ENCODE data around the gene CALR. TPM values are rescaled to one million over a fixed set of nuclear protein-coding genes. Genes with fewer than 3 reads are reported as not detected.
A peak's percentile ranks its signal among the peaks of the same experiment; 100 is the strongest.

CALR gene
- total RNA-seq, 1 donor from 2014 or later = 378 TPM

DNA sequence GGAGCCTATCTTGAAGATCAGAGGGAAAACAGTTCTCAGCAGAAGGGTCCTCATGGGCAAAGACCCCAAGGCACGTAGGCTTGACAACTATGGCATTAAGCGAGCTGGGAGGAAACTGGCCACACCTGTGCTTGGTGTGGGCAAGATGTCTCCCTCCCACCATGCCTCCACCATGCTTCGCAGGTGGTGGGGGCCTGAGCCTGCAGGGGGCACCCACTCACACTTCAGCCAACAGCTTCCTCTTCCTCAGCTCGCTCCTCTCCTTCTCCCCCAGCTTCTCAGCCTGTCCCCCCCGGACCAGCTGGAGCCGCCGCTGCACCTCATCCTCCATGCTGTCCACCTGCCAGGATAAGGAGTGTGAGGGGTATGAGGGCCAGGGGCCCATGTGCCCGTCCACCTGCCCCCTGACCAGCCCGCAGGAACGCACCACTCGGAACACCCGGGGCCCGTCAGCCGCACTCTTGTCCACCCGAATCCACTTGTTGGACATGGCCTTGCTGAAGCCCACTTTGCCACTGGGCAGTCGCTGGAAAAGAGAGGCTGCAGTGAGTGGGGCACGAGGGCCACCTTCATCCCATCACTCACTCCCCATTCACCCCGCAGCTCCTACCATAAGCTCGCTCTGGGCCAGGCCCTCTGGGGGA is 8.3 kb upstream of the CALR start:
- ATAC-seq (ENCODE audit: poor library complexity) (no peak), DNase-seq (no peak)
- intact Hi-C loops (cut with DNase I) = no loop called here

DNA sequence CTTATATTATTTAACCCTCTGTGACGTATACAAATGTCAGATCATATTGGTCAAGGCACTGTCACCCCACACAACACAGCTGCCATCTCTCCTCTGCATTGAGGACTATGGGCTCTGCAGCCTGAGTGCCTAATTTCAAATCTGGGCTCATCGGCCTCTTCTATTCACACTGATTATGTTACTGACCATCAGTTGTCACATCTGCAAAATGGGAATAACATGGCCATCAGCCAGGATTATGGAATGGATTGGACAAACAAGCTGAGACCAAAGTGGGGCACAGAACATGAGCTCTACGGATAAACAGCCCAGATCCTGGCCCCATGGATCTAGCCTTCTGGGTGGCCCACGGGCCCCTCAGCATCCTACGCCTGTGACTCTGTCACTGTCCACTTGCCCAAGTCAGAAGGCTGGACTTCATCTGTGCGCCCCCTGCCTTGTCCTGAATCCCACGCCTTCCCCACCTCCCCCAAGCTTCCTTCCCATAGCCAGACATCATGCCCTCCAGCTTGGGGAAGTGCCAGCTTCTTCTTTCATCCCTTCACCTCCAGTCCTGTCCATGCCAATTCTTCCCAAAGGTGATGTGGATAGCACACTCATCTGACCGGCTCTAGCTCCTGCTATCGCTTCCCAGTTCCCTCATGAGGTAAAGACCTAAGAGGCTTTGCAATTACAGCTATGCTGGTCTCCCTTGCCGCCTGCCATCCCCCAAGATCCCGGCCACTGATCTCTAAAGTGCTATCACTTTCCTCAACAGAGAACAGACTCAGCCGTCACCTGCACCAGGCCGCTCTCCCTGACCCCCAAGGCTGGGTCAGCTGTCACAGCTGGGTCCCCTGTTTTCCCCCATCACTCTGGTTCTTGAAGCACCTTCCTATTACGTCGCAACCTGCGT is 5.8 kb upstream of the CALR start:
- intact Hi-C loops (cut with DNase I) = no loop called here
- DNase-seq (no peak), ATAC-seq (ENCODE audit: poor library complexity) (no peak)

DNA sequence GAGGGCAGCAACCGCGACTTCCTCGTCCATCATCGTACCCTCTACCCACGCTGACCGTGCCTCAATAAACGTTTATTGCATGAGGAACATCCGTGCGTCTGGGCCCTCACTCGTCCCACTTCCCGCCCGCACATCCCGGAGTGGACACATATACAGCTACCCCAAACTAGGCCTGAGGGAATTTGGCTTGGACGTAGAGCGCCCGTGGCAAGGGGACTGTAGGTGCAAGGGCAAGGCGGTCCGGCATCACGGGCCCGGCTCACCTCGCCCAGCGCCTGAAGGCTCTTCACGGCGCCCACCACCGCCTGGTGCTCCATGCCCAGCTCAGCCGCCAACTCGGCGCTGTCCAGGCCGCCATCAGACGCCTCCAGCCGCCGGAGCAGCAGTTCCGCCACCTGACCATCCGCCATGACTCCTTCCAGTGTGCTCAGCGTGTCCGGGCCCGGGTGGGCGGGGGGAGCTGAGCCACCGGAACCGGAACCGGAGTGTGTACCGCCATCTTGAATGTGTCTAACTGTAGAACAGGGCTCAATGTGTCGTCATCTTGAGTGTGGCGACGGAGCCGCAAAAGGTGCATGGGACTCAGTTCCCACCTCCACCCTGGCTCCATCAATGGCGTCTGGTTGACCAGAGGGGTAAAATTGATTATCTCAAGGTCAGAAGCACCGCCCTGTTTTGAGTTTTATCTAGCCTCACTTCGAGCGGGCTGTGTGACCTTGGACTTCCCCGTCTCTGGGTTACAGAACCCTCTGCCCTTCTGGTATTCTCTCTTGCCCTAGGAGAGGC is 4.9 kb upstream of the CALR start, which contains the start of gene FARSA:
Gene FARSA (minus strand): TSS at position 425 of the 786 bp plus-strand sequence. CDS start 15 bp downstream, at position 410.
- DNase-seq = peak; percentile 94
- peak; percentile 85 for ATAC-seq (ENCODE audit: poor library complexity)
- intact Hi-C loops (cut with DNase I) = no loop called here

DNA sequence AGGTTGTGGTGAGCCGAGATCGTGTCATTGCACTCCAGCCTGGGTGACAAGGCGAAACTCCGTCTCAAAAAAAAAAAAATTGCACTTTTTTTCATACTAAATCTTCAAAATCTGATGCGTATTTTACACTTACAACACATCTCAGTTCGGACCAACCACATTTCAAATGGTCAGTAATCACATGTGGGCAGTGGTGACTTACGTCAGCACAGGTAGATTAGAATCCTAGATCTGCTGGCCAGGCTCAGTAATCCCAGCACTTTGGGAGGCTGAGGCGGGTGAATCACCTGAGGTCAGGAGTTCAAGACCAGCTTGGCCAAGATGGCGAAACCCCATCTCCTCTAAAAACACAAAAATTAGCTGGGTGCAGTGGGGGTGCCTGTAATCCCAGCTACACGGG is 3.3 kb upstream of the CALR start:
- intact Hi-C loops (cut with DNase I) = no loop called here
- DNase-seq (no peak), ATAC-seq (ENCODE audit: poor library complexity) (no peak)

DNA sequence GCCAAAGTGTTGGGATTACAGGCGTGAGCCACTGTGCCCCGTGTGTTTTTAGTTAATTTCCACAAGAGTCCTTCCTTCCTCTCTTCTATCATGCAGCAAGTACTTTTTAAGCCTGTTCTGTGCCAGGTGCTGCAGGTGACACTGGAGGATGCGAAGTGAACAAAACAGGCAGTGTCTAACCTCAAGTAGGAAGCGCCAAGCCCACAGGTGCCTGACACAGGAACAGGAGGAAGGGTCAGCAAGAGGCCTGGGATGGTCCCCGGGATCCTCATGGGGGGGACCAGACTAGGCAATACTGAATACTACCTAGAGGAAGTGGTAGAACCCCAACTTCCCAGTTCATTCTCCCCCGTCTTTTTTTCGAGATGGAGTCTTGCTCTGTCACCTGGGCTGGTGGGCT is 1.8 kb upstream of the CALR start:
- no peak for DNase-seq
- intact Hi-C loops (cut with DNase I) = no loop called here
- no peak for ATAC-seq (ENCODE audit: poor library complexity)

DNA sequence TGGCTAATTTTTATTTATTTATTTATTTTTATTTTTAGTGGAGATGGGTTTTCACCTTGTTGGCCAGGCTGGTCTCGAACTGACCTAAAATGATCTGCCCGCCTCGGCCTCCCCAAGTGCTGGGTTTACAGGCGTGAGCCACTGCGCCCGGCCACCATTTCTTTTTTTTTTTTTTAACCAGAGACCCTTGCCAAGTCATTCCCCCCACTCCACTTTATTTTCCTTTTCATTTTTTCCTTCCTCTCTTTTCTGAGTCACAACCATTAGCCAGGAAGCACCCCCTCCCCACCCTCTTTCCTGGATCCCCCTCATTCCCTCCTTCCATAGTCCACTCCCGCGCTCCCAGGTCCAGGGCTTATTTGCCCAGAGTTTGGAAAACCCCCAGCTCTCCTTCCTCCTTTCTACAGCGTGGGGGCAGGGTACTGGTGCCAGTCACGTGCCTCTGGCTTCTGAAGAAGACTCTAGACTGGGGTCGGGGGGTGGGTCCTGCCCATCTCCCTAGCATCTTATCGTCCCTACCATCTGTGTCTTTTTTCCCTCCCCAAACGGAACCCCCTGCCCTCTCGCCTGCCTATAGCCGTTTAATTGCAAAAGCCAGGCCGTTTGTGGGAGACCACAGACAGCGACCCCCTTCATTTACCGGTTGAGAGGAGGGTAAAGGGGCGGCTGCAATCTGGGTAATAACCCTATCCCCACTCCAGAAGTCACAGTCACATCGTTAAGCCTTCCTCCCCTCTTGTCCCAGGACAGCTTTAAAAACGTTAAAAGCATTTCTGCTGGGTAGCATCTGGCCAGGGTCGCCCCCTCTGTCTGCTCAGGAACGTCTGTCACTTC is 1.1 kb upstream of the CALR start:
- ATAC-seq (ENCODE audit: poor library complexity) (no peak), DNase-seq (no peak)
- intact Hi-C loops (cut with DNase I) = no loop called here

DNA sequence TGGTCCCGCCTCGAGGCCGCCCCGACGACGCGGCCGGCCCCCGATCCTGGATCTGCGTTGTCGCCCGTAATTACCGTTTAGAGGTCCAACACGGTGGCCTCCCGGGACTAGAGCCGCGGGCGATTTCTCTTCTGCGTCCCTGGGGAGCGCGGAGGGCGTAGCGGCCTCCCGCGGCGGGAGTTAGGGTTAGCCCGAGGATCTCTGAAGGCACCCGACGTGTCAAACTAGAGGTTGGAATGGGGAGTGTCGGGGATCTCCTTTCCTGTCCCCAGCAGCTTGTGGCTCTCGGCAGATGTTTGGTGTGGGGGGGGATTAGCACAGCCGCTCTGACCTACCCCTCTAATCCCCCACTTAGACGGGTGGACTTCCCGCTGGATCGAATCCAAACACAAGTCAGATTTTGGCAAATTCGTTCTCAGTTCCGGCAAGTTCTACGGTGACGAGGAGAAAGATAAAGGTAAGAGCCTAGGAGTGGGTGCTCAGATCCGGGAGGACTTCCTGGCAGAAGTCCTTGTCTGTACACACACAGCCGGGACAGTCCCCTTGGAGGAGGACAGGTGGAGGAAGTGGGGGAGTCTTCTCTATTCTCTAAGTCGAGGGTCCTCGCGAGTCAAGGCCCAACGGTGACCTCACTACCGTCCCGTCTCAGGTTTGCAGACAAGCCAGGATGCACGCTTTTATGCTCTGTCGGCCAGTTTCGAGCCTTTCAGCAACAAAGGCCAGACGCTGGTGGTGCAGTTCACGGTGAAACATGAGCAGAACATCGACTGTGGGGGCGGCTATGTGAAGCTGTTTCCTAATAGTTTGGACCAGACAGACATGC is 581 bp downstream of the CALR start:
- intact Hi-C loops (cut with DNase I) = no loop called here
- DNase-seq = no peak

DNA sequence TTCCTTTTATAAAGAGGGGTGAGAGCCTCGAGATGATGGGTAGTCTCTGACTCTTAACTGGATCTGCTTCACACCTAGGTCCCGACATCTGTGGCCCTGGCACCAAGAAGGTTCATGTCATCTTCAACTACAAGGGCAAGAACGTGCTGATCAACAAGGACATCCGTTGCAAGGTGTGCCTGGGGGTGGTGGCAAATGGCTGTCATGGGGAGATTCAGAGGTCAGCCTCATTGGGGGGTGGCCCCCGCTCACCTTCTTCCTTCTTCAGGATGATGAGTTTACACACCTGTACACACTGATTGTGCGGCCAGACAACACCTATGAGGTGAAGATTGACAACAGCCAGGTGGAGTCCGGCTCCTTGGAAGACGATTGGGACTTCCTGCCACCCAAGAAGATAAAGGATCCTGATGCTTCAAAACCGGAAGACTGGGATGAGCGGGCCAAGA is 1.6 kb downstream of the CALR start:
- no peak for ATAC-seq (ENCODE audit: poor library complexity)
- no peak for DNase-seq
- intact Hi-C loops (cut with DNase I) = no loop called here

More for the DNA sequence above, 581 bp downstream of the CALR start:
- peak; percentile 11 for ATAC-seq (ENCODE audit: poor library complexity)

DNA sequence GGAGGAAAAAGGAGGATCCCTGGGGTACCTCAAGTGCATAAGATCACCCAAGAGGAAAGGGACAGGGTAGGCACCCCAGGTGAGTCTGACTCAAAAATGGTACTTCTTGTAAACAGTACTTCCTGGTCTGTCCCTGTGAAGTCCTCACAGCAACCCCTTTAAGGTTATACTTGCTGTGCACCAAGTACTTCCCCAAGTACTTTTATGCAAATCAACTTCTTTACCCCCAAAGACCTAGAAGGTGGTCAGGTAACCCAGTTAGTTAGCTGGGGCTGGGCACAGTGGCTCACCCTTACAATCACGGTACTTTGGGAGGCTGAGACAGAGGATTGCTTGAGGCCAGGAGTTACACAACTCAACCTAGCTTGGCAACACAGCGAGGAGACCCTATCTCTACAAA is 2.5 kb downstream of the CALR start:
- ATAC-seq (ENCODE audit: poor library complexity) = no peak
- intact Hi-C loops (cut with DNase I) = no loop called here
- no peak for DNase-seq

DNA sequence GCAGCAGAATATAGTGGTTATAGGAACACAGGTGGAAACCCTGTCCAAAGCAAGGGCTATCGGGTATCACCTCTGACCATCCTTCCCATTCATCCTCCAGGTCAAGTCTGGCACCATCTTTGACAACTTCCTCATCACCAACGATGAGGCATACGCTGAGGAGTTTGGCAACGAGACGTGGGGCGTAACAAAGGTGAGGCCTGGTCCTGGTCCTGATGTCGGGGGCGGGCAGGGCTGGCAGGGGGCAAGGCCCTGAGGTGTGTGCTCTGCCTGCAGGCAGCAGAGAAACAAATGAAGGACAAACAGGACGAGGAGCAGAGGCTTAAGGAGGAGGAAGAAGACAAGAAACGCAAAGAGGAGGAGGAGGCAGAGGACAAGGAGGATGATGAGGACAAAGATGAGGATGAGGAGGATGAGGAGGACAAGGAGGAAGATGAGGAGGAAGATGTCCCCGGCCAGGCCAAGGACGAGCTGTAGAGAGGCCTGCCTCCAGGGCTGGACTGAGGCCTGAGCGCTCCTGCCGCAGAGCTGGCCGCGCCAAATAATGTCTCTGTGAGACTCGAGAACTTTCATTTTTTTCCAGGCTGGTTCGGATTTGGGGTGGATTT is 5.1 kb downstream of the CALR start:
- intact Hi-C loops (cut with DNase I) = no loop called here
- ATAC-seq (ENCODE audit: poor library complexity) = no peak
- DNase-seq = no peak

DNA sequence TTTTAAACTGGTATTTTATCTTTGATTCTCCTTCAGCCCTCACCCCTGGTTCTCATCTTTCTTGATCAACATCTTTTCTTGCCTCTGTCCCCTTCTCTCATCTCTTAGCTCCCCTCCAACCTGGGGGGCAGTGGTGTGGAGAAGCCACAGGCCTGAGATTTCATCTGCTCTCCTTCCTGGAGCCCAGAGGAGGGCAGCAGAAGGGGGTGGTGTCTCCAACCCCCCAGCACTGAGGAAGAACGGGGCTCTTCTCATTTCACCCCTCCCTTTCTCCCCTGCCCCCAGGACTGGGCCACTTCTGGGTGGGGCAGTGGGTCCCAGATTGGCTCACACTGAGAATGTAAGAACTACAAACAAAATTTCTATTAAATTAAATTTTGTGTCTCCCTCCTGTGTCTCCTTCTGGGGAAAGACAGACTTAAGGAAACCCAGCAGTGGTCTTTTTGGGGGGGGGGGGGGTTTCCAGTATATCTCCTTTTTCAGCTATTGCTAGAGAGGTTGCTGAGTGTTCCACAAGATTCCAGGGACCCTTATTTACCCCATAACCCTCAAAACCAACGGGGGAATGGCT is 5.8 kb downstream of the CALR start:
- no peak for ATAC-seq (ENCODE audit: poor library complexity)
- DNase-seq = no peak

DNA sequence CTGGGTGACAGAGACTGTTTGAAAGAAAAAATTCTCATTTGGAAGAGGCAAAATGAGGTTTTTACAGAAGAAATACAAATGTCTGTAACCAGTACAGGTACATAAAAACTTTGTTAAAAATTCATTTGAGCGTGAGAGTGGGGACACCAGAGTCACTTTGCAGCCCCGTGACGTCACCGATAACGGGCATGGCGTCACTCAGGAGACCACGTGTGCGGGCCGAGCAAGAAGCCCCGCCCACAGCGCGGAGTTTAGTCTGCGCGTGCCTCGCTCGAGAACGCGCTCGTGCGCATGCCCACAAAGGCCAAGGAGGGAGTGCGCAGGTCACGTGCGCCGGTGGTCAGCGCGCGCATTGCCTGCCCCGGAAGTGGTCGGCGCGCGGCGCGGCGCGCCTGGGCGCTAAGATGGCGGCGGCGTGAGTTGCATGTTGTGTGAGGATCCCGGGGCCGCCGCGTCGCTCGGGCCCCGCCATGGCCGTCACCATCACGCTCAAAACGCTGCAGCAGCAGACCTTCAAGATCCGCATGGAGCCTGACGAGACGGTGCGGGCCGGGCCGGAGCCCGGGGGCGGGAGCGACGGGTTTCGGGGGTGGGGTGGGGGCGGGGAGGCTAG is 7.2 kb downstream of the CALR start, which contains the start of gene RAD23A:
Gene RAD23A (plus strand): TSS at position 384 of the 613 bp plus-strand sequence. CDS start 87 bp downstream, at position 471.
- peak; percentile 96 for ATAC-seq (ENCODE audit: poor library complexity)
- peak; percentile 99 for DNase-seq

More for the DNA sequence above, 5.8 kb downstream of the CALR start:
- intact Hi-C loops (cut with DNase I) = no loop called here

DNA sequence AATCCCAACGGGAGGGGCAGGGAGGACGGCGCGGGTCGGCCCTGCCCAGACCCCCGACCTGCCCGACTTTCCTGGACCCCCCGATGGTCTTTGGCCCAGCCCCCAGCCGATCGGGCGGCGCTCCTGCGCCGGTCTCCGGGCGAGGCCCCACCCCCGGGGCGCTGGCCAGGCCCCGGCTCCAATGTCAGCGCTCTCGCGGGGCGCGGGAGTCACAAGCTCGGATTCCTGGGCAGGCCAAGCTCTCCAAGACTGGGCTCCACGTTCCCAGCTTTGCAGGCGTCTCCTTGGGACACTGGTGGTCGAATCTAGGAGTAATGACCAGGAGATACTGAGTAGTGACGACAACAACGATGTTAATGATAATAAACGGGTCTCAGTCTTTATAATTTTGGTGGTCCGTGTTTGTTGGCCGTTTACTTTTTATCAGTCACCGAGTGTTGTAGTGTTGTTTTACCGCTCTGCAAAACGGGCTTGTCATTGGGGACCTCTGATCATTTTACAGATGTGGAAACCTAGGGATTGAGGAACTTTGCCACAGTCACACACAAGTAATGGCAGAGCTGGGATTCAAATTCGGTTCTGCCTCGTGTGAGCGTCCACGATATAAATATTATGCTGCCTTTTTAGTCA is 7.8 kb downstream of the CALR start:
- DNase-seq (peak; percentile 82), ATAC-seq (ENCODE audit: poor library complexity) (peak; percentile 81)
- intact Hi-C loops (cut with DNase I) = no loop called here

More for the DNA sequence above, 7.2 kb downstream of the CALR start, which contains the start of gene RAD23A:
- intact Hi-C loops (cut with DNase I) = no loop called here

DNA sequence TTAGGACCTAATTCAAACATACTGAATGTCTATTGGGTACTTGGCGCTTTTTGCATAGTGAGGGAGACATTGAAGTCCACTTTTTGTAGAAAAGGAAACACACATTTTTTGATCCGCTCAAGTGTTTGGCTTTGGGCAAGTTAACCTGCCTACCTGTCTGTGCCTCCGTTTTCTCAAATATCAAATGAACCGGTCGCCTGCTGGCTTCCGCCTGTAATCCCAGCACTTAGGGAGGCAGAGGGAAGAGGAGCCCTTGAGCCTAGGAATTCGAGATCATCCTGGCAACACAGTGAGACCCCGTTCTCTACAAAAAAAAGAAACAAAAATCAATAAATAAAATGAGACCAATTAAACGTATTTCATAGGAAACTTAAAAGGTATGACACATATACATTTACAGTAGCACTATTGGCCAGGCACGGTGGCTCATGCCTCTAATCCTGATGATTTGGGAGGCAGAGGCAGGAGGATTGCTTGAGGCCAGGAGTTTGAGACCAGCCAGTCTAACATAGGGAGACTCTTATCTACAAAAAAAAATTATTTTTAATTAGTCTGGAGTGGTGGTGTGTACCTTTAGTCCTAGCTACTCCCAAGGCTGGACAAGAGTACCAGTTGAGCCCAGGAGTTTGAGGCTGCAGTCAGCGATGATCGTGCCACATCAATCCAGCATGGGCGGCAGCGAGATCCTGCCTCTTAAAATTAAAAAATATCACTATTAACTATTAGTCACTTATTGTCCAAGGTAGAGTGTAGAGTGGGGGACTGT is 8.5 kb downstream of the CALR start:
- ATAC-seq (ENCODE audit: poor library complexity) (no peak), DNase-seq (no peak)
- intact Hi-C loops (cut with DNase I) = no loop called here
